B cell (primary cell): ENCODE data around the gene MRPL52. TPM values are rescaled to one million over a fixed set of nuclear protein-coding genes. Genes with fewer than 3 reads are reported as not detected.
A peak's percentile ranks its signal among the peaks of the same experiment; 100 is the strongest.

ENCODE experiments used
- ATAC-seq: fragments of 200-7000 bp; cut with Tn5 transposase; one replicate; pipeline ENCODE4 v1.10.0; 2021; ENCODE audit warnings: low read depth, mild to moderate bottlenecking, moderate number of reproducible peaks, moderate library complexity
- CTCF ChIA-PET: fragments of 350-600 bp; sonication (Branson Sonifier 250); formaldehyde crosslinking; loops from one replicate; lab custom pipeline; 2021; ENCODE audit warnings: antibody characterized with exemption, inconsistent platforms; lab: Charles Lee
- POLR2A ChIA-PET: fragments of 350-600 bp; sonication (Branson Sonifier 250); formaldehyde crosslinking; loops from one replicate; lab custom pipeline; 2021; ENCODE audit warnings: antibody characterized with exemption; lab: Charles Lee
- DNase-seq: peaks from one replicate; pipeline ENCODE4 v3.0.0; 2013
- H2AFZ ChIP-seq: 2 replicates; pipeline ENCODE4 v1.6.1; 2012; ENCODE audit warnings: mild to moderate bottlenecking, low read depth, low read length; ENCODE audit not compliant: insufficient read depth, poor library complexity, severe bottlenecking
- H3K27ac ChIP-seq, 2 donors: 1 replicate in 1 of 2; 2 replicates in 1 of 2; pipeline ENCODE4 v1.5.1; 2012 to 2013; ENCODE audit warnings: low read length in 2 of 2, mild to moderate bottlenecking in 2 of 2, moderate library complexity in 1 of 2
- H3K27me3 ChIP-seq, 4 experiments: fragments of 200-600 bp in 1 of 4; sonication (generic) in 1 of 4; replicated peaks in 1 of 4; 1 replicate in 2 of 4; 2 replicates in 2 of 4; pipeline versions ENCODE4 v1.6.1 to v1.7.0; 2013 to 2016; ENCODE audit warnings: low read length in 3 of 4, mild to moderate bottlenecking in 2 of 4, mixed read lengths in 1 of 4, moderate library complexity in 1 of 4; ENCODE audit not compliant: insufficient read depth in 4 of 4, control insufficient read depth in 3 of 4; ENCODE audit errors: control extremely low read depth in 1 of 4
- H3K36me3 ChIP-seq, 2 experiments: replicated peaks in 1 of 2; 1 replicate in 1 of 2; 2 replicates in 1 of 2; pipeline versions ENCODE4 v1.6.1 to v1.7.1; 2013; ENCODE audit warnings: low read length in 1 of 2; ENCODE audit not compliant: insufficient read depth in 2 of 2, control insufficient read depth in 1 of 2; ENCODE audit errors: control extremely low read depth in 1 of 2, extremely low read depth in 1 of 2
- H3K4me1 ChIP-seq, 2 donors: fragments of 200-600 bp in 1 of 2; sonication (generic) in 1 of 2; 1 replicate in 1 of 2; 2 replicates in 1 of 2; pipeline versions ENCODE4 v1.5.1 to v1.6.1; 2013 to 2017; ENCODE audit warnings: low read length in 2 of 2; ENCODE audit not compliant: control insufficient read depth in 2 of 2, insufficient read depth in 2 of 2
- H3K4me2 ChIP-seq: replicated peaks from 2 replicates; pipeline ENCODE3; 2012; ENCODE audit warnings: mild to moderate bottlenecking, low read depth, low read length; ENCODE audit not compliant: poor library complexity, severe bottlenecking
- H3K4me3 ChIP-seq, 5 experiments: fragments of 200-600 bp in 1 of 5; sonication (generic) in 1 of 5; 1 replicate in 3 of 5; 2 replicates in 2 of 5; pipeline versions ENCODE4 v1.5.1 to v1.7.0; 2011 to 2016; ENCODE audit warnings: low read length in 4 of 5, mild to moderate bottlenecking in 4 of 5, low read depth in 2 of 5, control low read depth in 1 of 5, moderate library complexity in 1 of 5; ENCODE audit not compliant: insufficient read depth in 1 of 5; ENCODE audit errors: control extremely low read depth in 1 of 5, extremely low read depth in 1 of 5
- H3K79me2 ChIP-seq: fragments of 200-600 bp; sonication (generic); one replicate; pipeline ENCODE4 v1.6.0; 2016; ENCODE audit warnings: low read length; ENCODE audit not compliant: control insufficient read depth, insufficient read depth
- H3K9ac ChIP-seq: fragments of 200-600 bp; sonication (generic); 2 replicates; pipeline ENCODE4 v1.6.1; 2017; ENCODE audit warnings: mild to moderate bottlenecking, low read length, moderate library complexity
- H3K9me3 ChIP-seq, 3 donors: one replicate each; pipeline versions ENCODE4 v1.6.1 to v1.7.1; 2013; ENCODE audit warnings: low read length in 2 of 3; ENCODE audit not compliant: control insufficient read depth in 2 of 3, insufficient read depth in 1 of 3; ENCODE audit errors: control extremely low read depth in 1 of 3
- H4K20me1 ChIP-seq: 2 replicates; pipeline ENCODE4 v1.6.0; 2012; ENCODE audit warnings: mild to moderate bottlenecking, low read length; ENCODE audit not compliant: insufficient read depth, control insufficient read depth, poor library complexity, severe bottlenecking
- H3K27ac Mint-ChIP-seq: one replicate; pipeline ENCODE4 v1.8.0; 2021; ENCODE audit warnings: mixed read lengths
- H3K27me3 Mint-ChIP-seq: one replicate; pipeline ENCODE4 v1.8.0; 2021; ENCODE audit warnings: mixed read lengths
- H3K4me1 Mint-ChIP-seq: one replicate; pipeline ENCODE4 v1.8.0; 2021; ENCODE audit warnings: mixed read lengths
- H3K4me3 Mint-ChIP-seq: one replicate; pipeline ENCODE4 v1.8.0; 2021; ENCODE audit warnings: mixed read lengths
- H3K9me3 Mint-ChIP-seq: one replicate; pipeline ENCODE4 v1.8.0; 2022; ENCODE audit warnings: mixed read lengths; ENCODE audit not compliant: insufficient read depth
- EZH2 ChIP-seq: IDR thresholded peaks from 2 replicates; pipeline ENCODE4 v1.6.1; 2012; ENCODE audit warnings: borderline replicate concordance, low read depth, mild to moderate bottlenecking, moderate library complexity, low read length; ENCODE audit not compliant: insufficient read depth, poor library complexity, severe bottlenecking
- WGBS: methylation state at CpG from one replicate; pipeline ENCODE4 v1.1.5; 2013; ENCODE audit warnings: missing lambda C conversion rate; ENCODE audit not compliant: insufficient coverage; 5-methylcytosine and 5-hydroxymethylcytosine counted together
- intact Hi-C: fragments of 100-400 bp; cut with micrococcal nuclease; formaldehyde crosslinking; loops from one replicate; pipeline ENCODE4 v1.10.0; 2022
- polyA plus RNA-seq: library from polyadenylated mRNA; depleted of rRNA; stranded (reverse); fragments of >200 nt; gene quantifications from 2 replicates; pipeline ENCODE4 v1.2.3, GENCODE V29; 2012
- total RNA-seq, 2 donors: library from RNA; stranded (reverse); fragments of 120-200 nt in 1 of 2; gene quantifications; 1 replicate in 1 of 2; 2 replicates in 1 of 2; pipeline versions ENCODE4 v1.2.3 to v1.2.4, GENCODE V29; 2013 to 2022
- TF ChIP-seq, protein P1 (sequence below): fragments of 200-600 bp; IDR thresholded peaks from one replicate; pipeline ENCODE4 v1.8.0; 2022; ENCODE audit warnings: antibody characterized with exemption, mild to moderate bottlenecking

MRPL52 gene
- total and polyA plus RNA-seq, 2 donors (not counting 1 experiment from before 2014, with no cell fraction given): 37.4 to 91.6 TPM

DNA sequence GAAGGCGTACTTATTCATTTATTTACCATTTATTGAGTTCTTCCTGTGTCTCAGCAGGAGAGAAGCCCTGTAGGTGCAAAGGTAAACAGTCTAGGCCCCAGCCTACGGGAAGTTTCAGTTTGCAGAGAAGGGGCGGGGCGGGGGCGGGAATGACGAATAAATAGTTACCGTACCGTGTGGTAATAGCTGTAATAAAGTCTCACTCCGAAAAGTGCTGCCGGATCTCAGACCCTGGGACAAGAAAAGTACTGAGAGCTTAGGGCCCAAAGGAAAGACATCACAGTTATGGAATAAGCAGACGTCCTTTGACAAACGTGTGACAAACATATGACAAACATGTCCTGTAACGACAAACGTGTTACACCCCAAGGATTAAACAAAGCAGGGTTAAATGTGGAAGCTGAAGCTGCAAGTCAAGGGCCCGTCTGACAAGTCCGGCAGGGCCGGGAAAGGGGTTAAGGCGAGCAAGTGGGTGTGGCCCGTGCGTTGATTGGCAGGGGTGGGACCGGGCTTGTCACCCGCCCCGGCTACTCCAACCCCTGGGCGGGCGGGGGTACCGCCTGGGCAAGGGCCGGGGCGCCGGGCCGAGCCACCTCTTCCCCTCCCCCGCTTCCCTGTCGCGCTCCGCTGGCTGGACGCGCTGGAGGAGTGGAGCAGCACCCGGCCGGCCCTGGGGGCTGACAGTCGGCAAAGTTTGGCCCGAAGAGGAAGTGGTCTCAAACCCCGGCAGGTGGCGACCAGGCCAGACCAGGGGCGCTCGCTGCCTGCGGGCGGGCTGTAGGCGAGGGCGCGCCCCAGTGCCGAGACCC lies 41.7 kb downstream of the MRPL52 start, which contains the start of gene LRP10:
TSS of gene LRP10 (plus strand) at position 517 of the 809 bp plus-strand sequence. CDS start 564 bp downstream, outside the sequence.
- H3K27ac ChIP-seq: peak within 1 kb of the TSS; percentile 84 to 88
- peak within 1 kb of the TSS; percentile 98 for H3K27ac Mint-ChIP-seq
- ATAC-seq: peak; percentile 81
- intact Hi-C loops: loop anchor here (1.0 to 5.0 kb wide), 10 partner anchors 17 to 315 kb away; partner anchors contain the start of genes AJUBA, DAD1 and RBM23
- H3K27me3 Mint-ChIP-seq: no peaks in the 10 kb centered on the region
- H3K4me3 Mint-ChIP-seq: peak within 1 kb of the TSS; percentile 96
- peaks cover 34% of the 10 kb centered on the region for H3K4me1 Mint-ChIP-seq
- H3K4me1 ChIP-seq: peaks cover 19 to 35% of the 10 kb centered on the region in 2 donors
- H3K9me3 Mint-ChIP-seq: no peaks in the 10 kb centered on the region
- peak within 1 kb of the TSS; percentile 85 for H3K4me2 ChIP-seq
- CTCF ChIA-PET: interaction anchor here (0.5 to 7.9 kb wide), 30 partner anchors 9 to 486 kb away, joined by 3 to 111 read pairs (median 6); partner anchors contain the start of genes AJUBA, CDH24, DAD1 and HAUS4
- WGBS: under 1% methylated on average over 48 of the region's 50 CpGs
- H3K9ac ChIP-seq: peak within 1 kb of the TSS; percentile 96
- peaks cover 2 to 35% of the 10 kb centered on the region in 2 experiments for H3K36me3 ChIP-seq
- POLR2A ChIA-PET: interaction anchor here (0.6 to 4.6 kb wide), 13 partner anchors 10 to 117 kb away, joined by 3 to 61 read pairs (median 4); partner anchors contain the start of genes OXA1L and REM2
- peaks cover 42% of the 10 kb centered on the region for H3K79me2 ChIP-seq
- no peaks in the 10 kb centered on the region for H3K9me3 ChIP-seq
- peak within 1 kb of the TSS; percentile 83 to 97 (median 92) for H3K4me3 ChIP-seq
- peaks cover 31% of the 10 kb centered on the region for H4K20me1 ChIP-seq
- no peaks in the 10 kb centered on the region for H3K27me3 ChIP-seq
- peak within 1 kb of the TSS; percentile 76 for H2AFZ ChIP-seq
- TF ChIP-seq, protein P1, sequence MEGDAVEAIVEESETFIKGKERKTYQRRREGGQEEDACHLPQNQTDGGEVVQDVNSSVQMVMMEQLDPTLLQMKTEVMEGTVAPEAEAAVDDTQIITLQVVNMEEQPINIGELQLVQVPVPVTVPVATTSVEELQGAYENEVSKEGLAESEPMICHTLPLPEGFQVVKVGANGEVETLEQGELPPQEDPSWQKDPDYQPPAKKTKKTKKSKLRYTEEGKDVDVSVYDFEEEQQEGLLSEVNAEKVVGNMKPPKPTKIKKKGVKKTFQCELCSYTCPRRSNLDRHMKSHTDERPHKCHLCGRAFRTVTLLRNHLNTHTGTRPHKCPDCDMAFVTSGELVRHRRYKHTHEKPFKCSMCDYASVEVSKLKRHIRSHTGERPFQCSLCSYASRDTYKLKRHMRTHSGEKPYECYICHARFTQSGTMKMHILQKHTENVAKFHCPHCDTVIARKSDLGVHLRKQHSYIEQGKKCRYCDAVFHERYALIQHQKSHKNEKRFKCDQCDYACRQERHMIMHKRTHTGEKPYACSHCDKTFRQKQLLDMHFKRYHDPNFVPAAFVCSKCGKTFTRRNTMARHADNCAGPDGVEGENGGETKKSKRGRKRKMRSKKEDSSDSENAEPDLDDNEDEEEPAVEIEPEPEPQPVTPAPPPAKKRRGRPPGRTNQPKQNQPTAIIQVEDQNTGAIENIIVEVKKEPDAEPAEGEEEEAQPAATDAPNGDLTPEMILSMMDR: no peak
- no peak for TF ChIP-seq EZH2
- DNase-seq: peak; percentile 88
